Neural progenitor cell (in vitro differentiated cells): ENCODE data around the gene SHLD1.

ENCODE experiments used
- EZH2 ChIP-seq: fragments of 200-600 bp; sonication (generic); IDR thresholded peaks from 2 replicates; pipeline ENCODE4 v1.6.1; 2017; ENCODE audit warnings: antibody characterized with exemption, mild to moderate bottlenecking, moderate library complexity
- EZH2phosphoT487 ChIP-seq: fragments of 200-600 bp; sonication (generic); IDR thresholded peaks from 2 replicates; pipeline ENCODE4 v1.6.1; 2017; ENCODE audit warnings: antibody characterized with exemption
- TF ChIP-seq, protein P1 (sequence below): fragments of 200-600 bp; sonication (generic); IDR thresholded peaks from 2 replicates; pipeline ENCODE4 v1.5.1; 2017; ENCODE audit warnings: antibody characterized with exemption, mild to moderate bottlenecking

DNA sequence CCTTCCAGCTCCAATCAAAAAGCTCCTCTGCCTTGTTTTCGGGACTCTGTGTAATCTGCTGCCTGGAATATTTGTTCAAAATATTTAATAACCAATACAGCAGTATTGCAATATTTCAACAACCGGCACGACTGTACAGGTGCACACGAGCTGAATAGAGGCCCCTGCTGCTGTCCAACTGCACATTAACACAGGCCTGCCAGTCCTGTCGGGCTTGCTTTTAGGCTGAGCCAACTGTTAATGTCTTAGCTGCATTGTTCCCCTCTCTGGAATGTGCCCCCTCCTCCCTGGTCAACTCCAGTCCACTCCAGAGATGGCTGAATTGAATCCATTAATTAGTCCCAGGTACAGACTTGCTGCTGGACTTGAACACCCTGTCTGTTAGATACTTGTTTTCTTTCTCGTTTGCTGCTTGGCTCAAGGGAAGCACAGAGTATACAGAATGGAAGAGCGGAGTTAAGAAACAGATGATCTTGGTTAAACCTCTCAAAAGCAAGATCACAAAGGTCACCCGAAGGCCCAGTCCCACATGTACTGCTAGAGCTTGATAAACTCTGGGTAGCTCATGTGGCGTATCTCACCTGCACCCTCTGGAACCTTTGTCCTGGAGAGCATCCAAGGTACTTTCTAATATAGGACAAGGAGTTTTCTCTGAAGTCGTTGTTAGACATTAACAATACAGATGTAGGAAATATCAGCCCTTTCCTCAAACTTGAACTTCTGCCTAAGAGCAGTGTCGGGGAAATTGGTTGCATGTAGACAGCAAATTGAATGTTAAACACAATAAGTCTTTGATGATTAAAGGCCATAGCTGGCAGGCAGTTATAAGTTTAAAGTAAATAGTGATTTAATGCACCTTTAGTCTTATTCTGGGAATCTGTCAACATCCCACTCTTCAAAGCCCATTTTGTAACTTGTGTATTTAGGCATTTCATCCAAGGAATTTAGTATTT is 31.9 kb downstream of the SHLD1 start:
- TF ChIP-seq EZH2 (no peak), EZH2phosphoT487 (no peak)
- TF ChIP-seq, protein P1, sequence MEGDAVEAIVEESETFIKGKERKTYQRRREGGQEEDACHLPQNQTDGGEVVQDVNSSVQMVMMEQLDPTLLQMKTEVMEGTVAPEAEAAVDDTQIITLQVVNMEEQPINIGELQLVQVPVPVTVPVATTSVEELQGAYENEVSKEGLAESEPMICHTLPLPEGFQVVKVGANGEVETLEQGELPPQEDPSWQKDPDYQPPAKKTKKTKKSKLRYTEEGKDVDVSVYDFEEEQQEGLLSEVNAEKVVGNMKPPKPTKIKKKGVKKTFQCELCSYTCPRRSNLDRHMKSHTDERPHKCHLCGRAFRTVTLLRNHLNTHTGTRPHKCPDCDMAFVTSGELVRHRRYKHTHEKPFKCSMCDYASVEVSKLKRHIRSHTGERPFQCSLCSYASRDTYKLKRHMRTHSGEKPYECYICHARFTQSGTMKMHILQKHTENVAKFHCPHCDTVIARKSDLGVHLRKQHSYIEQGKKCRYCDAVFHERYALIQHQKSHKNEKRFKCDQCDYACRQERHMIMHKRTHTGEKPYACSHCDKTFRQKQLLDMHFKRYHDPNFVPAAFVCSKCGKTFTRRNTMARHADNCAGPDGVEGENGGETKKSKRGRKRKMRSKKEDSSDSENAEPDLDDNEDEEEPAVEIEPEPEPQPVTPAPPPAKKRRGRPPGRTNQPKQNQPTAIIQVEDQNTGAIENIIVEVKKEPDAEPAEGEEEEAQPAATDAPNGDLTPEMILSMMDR = no peak
